NCI-H146 treated with DMSO at 0.1 percent for 48 hours (cell line): ENCODE data around the gene MEAF6.

Source experiments
- DNase-seq: peaks from one replicate; lab custom pipeline; 2025; ENCODE audit not compliant: unreplicated experiment; lab: John Stamatoyannopoulos, UW

Gene MEAF6

DNA sequence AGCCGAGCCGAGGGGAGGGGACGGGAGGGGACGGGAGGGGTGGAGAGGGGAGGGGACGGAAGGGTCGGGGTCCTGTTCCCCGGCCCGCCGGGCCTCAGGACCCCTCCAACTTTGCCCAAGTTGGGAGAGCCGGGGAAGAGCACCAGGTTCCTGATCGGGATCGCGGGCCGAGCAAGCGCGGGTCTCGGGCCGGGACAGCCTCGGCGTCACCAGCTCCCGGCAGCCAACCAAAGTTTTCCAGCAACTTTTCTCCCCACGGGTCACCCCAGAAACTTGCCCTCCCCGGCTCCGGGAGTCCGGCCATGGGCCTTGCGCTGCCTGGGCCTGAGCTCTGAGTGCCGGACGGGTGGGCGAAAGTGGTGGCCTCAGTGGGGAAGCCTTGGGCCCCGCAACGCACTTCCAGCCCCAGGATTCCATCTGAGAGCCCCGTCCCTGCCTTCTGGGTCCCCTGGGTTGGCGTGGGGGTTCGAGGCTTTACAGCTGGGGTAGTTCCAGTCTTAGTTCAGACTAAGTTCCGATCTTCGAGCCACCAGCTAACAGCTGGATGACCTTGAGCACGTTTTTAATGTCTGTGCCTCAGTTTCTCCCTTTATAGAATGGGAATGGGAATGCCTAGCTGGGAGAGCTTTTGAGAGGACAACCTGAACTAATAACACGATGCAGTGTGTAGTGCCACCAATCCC is 39.7 kb downstream of the MEAF6 start:
- no peak for DNase-seq

DNA sequence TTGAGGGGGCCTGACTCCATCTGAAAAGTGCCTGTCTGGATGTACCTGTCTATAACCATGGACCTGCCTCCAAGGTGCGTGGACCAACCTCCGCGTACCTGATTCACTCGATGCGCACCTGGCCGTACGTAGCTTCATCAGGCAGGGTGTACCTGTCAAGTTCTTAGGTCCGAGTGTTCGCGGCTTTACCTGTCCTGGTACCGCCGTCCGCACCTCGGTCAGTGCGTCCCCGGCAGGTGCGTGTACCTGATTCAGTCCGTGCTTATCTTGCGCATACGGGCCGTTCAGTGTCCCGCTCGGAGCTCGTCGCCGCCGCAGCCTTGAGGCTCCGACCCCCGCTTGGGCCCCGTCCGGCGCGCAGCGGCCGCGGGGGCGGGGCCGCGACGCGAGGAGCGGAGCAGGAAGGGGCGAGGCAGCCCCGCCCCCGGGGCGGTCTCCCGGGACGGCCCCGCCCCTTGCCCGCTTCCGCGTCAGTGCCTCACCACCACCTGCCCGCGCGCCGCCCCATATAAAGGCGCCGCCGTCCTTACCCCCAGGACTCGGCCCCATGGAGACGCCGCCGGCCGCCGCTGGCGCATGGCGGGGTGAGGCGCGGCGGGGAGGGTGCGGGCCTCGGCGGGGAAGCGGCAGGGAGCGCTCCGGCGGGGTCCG is 40.4 kb downstream of the MEAF6 start, which contains the start of gene ZC3H12A:
Gene ZC3H12A, plus strand, starts transcription at position 535 of the 651 bp plus-strand sequence. CDS start 917 bp downstream, outside the sequence.
- peak; percentile 54 for DNase-seq

DNA sequence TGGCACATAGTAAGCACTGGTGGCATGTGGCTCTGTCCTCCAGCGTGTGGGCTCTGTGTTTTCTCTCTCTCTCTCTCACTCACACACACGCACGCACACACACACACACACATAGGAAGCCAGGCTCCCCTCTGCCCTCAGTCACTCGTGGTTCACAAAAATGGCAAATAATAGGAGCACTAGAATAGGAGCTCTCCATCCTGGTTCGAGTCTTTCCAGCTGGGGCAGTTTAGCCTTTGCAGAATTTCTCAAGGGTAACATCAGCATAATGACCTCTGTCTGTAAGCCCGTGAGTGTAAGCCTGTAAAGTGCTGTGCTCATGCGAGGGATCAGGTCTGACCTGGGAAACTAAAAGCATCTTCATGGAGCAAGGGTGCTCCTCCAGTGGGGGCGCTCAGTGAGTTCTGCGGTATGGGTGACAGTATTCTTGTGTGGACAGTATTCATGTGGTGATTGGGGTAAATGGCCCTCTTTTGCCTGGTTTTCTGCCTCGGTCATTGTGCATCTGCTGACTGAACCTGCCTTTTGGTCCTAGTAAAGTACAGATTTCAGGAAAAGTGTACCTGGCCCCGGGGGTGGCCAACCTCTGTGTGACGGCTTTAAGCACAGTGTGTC is 41.0 kb downstream of the MEAF6 start:
- DNase-seq = no peak

GRCh38 chr1:37472994-37473393 is 41.6 kb downstream of the MEAF6 start:
- no peak for DNase-seq

- no peak for DNase-seq
Measured at GRCh38 chr1:37472281-37472680, 42.3 kb downstream of the MEAF6 start.

GRCh38 chr1:37471345-37472231 is 43.0 kb downstream of the MEAF6 start:
- no peak for DNase-seq

DNA sequence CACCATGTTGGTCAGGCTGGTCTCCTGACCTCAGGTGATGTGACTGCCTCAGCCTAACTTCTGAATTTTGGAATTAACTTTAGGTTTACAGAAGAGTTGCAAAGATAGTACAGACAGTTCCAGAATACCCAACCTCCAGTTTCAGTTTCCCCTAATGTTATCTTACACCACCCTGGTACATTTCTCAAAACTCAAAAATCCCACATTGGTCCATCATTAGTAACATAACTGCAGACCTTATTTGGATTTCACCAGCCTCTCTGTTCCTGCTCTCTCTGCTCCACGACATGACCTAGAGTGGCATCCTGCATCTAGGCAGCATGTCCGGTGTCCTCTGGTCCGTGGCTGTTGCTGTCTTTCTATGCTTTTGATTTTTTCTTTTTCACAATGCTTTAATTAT is 45.2 kb downstream of the MEAF6 start:
- no peak for DNase-seq

DNA sequence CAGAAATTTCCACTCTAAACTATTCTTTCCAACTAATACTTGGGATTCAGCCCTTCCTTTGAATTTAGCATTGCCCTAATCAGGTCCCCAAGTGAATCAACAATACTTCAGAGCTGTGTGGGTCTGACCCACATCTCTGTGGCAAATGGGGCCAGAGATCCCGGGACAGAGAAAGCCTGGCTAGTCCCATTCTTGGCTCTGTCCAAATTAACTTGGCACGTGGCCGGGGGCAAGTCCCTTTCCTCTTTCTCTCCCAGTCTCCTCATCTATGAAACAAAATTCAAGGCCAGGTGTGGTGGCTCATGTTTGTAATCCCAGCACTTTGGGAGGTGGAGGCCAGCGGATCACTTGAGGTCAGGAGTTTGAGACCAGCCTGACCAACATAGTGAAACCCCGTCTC is 46.5 kb downstream of the MEAF6 start:
- no peak for DNase-seq

DNA sequence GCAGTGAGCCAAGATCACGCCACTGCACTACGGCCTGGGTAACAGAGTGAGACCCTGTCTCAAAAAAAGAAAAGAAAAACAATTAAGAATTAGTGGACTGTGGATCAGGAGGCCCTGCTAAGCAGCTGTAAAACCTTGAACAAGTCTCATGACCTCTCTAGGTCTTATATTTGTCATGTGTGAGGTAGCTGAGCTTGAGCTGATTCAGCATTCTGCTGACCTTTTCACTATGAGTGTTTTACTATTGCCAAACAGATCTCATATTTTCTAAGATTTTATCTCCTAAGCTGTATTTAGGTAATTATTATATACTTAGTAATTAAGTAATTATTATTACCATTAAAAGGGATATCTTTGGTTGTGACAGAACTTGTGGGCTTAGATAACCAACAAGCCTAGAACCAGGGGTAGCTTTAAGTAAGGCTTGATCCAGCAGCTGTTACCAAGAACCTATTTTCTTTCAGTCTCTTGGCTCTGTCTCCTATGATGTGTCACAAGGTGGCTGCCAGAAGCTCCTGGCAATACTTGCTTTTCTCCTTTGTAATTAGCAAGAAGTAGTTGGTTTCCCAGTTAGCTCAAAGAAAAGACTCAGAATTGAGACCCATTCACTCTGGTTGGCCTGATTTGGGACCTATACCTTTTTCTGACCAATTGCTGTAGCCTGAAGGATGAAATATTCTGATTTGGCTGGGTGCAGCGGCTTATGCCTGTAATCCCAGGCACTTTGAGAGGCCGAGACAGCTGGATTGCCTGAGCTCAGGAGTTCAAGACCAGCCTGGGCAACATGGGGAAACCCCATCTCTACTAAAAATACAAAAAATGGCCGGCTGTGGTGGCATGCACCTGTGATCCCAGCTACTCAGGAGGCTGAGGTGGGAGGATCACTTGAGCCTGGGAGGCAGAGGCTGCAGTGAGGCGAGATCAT is 48.7 kb downstream of the MEAF6 start:
- DNase-seq = no peak

GRCh38 chr1:37464443-37464842 is 50.1 kb downstream of the MEAF6 start:
- no peak for DNase-seq

- no peak for DNase-seq
Measured at GRCh38 chr1:37461698-37462436, 52.7 kb downstream of the MEAF6 start.

DNA sequence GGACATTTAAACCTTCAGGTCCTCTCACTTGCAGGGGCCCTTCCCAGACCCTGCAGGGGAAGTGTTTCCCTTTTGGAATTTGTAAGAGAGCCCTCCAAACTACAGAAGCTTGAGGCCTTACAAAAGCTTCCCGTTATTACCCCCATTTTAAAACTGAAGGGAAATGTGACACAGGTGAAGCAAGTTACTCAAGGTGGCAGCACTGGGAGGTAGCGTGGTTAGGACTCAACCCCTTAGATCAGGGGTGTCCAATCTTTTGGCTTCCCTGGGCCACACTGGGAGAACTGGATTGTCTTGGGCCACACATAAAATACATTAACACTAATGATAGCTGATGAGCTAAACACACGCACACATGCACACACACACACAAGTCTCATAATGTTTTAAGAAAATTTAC is 56.0 kb downstream of the MEAF6 start:
- DNase-seq = no peak

DNA sequence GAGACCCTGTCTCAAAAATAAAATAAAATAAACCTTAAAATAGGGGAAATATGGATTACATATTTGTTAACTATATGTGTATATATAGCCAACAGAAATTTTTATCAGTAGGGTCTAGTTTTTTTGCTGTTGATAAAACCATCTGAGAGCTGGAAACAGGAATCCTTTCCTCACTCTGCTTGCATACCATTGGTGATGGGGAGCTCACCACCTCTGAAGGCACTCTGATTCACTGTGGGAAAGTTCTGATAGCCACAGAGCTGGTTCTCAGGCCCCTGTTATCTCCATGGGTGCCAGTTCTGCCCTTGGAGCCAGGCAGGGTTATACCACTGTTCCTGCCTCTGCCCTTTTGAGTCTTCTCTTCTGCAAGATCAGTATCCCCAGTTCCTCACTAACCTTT is 58.0 kb downstream of the MEAF6 start:
- DNase-seq = no peak

- no peak for DNase-seq
Measured at GRCh38 chr1:37455516-37455915, 59.0 kb downstream of the MEAF6 start.

GRCh38 chr1:37453647-37454046 is 60.9 kb downstream of the MEAF6 start:
- no peak for DNase-seq

- no peak for DNase-seq
Measured at GRCh38 chr1:37452416-37452815, 62.1 kb downstream of the MEAF6 start.

GRCh38 chr1:37449936-37450335 is 64.6 kb downstream of the MEAF6 start:
- no peak for DNase-seq

- no peak for DNase-seq
Measured at GRCh38 chr1:37448691-37449417, 65.7 kb downstream of the MEAF6 start.

DNA sequence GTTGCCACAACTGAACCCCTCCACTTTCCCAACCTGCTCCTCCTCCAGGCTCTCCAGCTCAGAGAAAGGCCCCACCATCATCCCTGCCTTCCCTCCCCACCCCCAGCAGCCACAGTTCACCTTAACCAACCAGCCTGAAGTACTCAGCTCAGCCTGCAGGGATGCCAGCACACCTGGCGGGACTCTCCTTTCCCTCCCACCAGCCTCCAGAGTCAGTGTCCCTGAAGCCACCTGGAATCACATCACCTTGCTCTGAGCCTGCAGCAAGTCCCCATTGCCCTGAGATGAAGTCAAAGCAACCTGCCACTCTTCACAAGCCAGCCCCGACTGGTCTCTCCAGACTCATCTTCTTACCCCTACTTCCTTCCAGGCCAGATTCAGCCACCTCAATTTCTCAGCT is 66.4 kb downstream of the MEAF6 start:
- no peak for DNase-seq
